NB4 (cell line): ENCODE measurements around the gene SCD5.

Experiments used
- MYC ChIP-seq: IDR thresholded peaks from 2 replicates; pipeline ENCODE4 v1.6.1; 2011; ENCODE audit warnings: low read depth, low read length
- TF ChIP-seq, protein P1 (sequence below): IDR thresholded peaks from one replicate; pipeline ENCODE4 v1.5.1; 2012; ENCODE audit warnings: low read depth, low read length

DNA sequence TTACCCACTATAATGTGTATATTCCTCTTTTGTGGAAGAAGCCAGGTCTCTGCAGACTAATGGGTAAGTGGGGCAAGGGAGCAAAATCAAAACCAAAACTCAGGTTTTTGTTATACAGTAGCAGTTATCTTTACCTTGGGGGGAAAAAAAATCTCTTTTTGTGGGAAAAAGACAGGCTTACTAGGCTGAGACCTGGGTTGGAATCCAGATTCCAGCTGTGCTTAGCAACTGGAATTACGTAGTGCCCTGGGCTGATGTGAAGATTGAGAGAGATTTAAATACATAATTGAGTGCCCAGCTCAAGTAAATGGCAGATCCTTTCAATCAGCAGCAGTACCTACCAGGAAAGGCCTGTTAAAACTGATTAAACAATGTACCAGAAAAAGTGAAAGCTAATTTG is 15.4 kb upstream of the SCD5 start:
- TF ChIP-seq, protein P1, sequence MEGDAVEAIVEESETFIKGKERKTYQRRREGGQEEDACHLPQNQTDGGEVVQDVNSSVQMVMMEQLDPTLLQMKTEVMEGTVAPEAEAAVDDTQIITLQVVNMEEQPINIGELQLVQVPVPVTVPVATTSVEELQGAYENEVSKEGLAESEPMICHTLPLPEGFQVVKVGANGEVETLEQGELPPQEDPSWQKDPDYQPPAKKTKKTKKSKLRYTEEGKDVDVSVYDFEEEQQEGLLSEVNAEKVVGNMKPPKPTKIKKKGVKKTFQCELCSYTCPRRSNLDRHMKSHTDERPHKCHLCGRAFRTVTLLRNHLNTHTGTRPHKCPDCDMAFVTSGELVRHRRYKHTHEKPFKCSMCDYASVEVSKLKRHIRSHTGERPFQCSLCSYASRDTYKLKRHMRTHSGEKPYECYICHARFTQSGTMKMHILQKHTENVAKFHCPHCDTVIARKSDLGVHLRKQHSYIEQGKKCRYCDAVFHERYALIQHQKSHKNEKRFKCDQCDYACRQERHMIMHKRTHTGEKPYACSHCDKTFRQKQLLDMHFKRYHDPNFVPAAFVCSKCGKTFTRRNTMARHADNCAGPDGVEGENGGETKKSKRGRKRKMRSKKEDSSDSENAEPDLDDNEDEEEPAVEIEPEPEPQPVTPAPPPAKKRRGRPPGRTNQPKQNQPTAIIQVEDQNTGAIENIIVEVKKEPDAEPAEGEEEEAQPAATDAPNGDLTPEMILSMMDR, result no peak
- no peak for TF ChIP-seq MYC
